Stimulated activated memory B cell treated with anti-CD40 and anti-IgM and Interleukin-4, amounts not matched to agents 10 μg/mL and 1 μg/mL and 100 μg/mL, for 72 hours (primary cell): ENCODE measurements around the gene ZNF654.
A peak's percentile ranks its signal among the peaks of the same experiment; 100 is the strongest.
"Not testable (repeated sequence)": the region's sequence is repeated elsewhere in the genome, so short reads cannot be mapped to it uniquely, and the experiment has no call there.

ENCODE experiments used
- ATAC-seq: fragments of 150-1000 bp; cut with Tn5 transposase; 2 replicates; pipeline ENCODE4 v1.10.0; 2021
- H3K27ac Mint-ChIP-seq: one replicate; pipeline ENCODE4 v1.8.0; 2022; ENCODE audit warnings: mild to moderate bottlenecking, mixed read lengths
- H3K27me3 Mint-ChIP-seq: one replicate; pipeline ENCODE4 v1.8.0; 2022; ENCODE audit warnings: mixed read lengths
- H3K36me3 Mint-ChIP-seq: one replicate; pipeline ENCODE4 v1.8.0; 2022; ENCODE audit warnings: mixed read lengths
- H3K4me1 Mint-ChIP-seq: one replicate; pipeline ENCODE4 v1.8.0; 2022; ENCODE audit warnings: mixed read lengths
- H3K4me3 Mint-ChIP-seq: one replicate; pipeline ENCODE4 v1.8.0; 2022; ENCODE audit warnings: mild to moderate bottlenecking, moderate library complexity, mixed read lengths
- H3K9me3 Mint-ChIP-seq: one replicate; pipeline ENCODE4 v1.8.0; 2022; ENCODE audit warnings: mixed read lengths

ZNF654 gene

GRCh38 chr3:88093266-88093665, 34.2 kb downstream of the ZNF654 start:
- no peak overlapping the region for H3K27ac Mint-ChIP-seq
- no peak for ATAC-seq
- peaks cover 74% of the 10 kb centered on the region for H3K36me3 Mint-ChIP-seq
- no peak overlapping the region for H3K4me3 Mint-ChIP-seq
- peaks cover 4% of the 10 kb centered on the region for H3K9me3 Mint-ChIP-seq
- H3K4me1 Mint-ChIP-seq, result peaks cover 8% of the 10 kb centered on the region
- H3K27me3 Mint-ChIP-seq, result no peaks in the 10 kb centered on the region

DNA sequence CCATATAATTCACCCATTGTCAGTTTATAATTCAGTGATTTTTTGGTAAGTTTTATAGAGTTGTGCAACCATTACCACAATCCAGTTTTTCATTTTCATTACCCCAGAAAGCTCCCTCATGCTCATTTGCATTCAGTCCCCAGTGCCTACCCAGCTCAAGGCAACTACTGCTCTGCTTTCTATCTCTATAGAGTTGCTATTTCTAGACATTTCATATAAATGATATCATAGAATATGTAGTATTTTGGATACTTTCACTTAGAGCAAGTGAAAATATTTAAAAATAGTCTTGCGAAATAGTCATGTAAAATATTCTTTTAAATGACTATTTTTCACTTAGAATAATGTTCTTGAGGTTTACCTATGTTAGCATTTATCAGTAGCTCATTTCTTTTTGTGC, 42.1 kb downstream of the ZNF654 start:
- H3K9me3 Mint-ChIP-seq, result no peaks in the 10 kb centered on the region
- no peak overlapping the region for H3K4me3 Mint-ChIP-seq
- H3K36me3 Mint-ChIP-seq, result peaks cover 63% of the 10 kb centered on the region
- no peaks in the 10 kb centered on the region for H3K4me1 Mint-ChIP-seq
- no peak overlapping the region for H3K27ac Mint-ChIP-seq
- no peak for ATAC-seq
- H3K27me3 Mint-ChIP-seq, result no peaks in the 10 kb centered on the region

GRCh38 chr3:88105325-88105724, 46.3 kb downstream of the ZNF654 start:
- peak overlapping the region; percentile 49 for H3K27ac Mint-ChIP-seq
- H3K9me3 Mint-ChIP-seq, result no peaks in the 10 kb centered on the region
- H3K36me3 Mint-ChIP-seq, result peaks cover 32% of the 10 kb centered on the region
- ATAC-seq, result no peak
- H3K27me3 Mint-ChIP-seq, result no peaks in the 10 kb centered on the region
- no peaks in the 10 kb centered on the region for H3K4me1 Mint-ChIP-seq
- no peak overlapping the region for H3K4me3 Mint-ChIP-seq

GRCh38 chr3:88112289-88112688, 53.2 kb downstream of the ZNF654 start:
- Mint-ChIP-seq H3K27ac (no peak overlapping the region), H3K36me3 (peaks cover 25% of the 10 kb centered on the region)

GRCh38 chr3:88113311-88114162, 54.5 kb downstream of the ZNF654 start:
- peak; percentile 64 for ATAC-seq
- Mint-ChIP-seq H3K27me3 (no peaks in the 10 kb centered on the region), H3K4me1 (no peaks in the 10 kb centered on the region), H3K9me3 (no peaks in the 10 kb centered on the region), H3K4me3 (no peak overlapping the region), H3K27ac (no peak overlapping the region), H3K36me3 (peaks cover 38% of the 10 kb centered on the region)

More at GRCh38 chr3:88112289-88112688, 53.2 kb downstream of the ZNF654 start:
- ATAC-seq, result no peak
- Mint-ChIP-seq H3K4me3 (no peak overlapping the region), H3K4me1 (no peaks in the 10 kb centered on the region), H3K27me3 (no peaks in the 10 kb centered on the region), H3K9me3 (no peaks in the 10 kb centered on the region)

- no peak for ATAC-seq
- Mint-ChIP-seq H3K9me3 (no peaks in the 10 kb centered on the region), H3K27me3 (no peaks in the 10 kb centered on the region)
These were observed 56.0 kb downstream of the ZNF654 start for GRCh38 chr3:88114878-88115549.

GRCh38 chr3:88117683-88118082, 58.6 kb downstream of the ZNF654 start:
- H3K9me3 Mint-ChIP-seq, result no peaks in the 10 kb centered on the region
- no peaks in the 10 kb centered on the region for H3K27me3 Mint-ChIP-seq
- ATAC-seq, result no peak
- peaks cover 47% of the 10 kb centered on the region for H3K36me3 Mint-ChIP-seq
- no peak overlapping the region for H3K27ac Mint-ChIP-seq
- no peaks in the 10 kb centered on the region for H3K4me1 Mint-ChIP-seq
- no peak overlapping the region for H3K4me3 Mint-ChIP-seq

More at GRCh38 chr3:88114878-88115549, 56.0 kb downstream of the ZNF654 start:
- no peak overlapping the region for H3K4me3 Mint-ChIP-seq
- peaks cover 38% of the 10 kb centered on the region for H3K36me3 Mint-ChIP-seq
- no peak overlapping the region for H3K27ac Mint-ChIP-seq
- H3K4me1 Mint-ChIP-seq, result no peaks in the 10 kb centered on the region

GRCh38 chr3:88118603-88119002, 59.5 kb downstream of the ZNF654 start:
- not testable (repeated sequence) for H3K4me1 Mint-ChIP-seq, H3K27ac Mint-ChIP-seq, ATAC-seq, H3K27me3 Mint-ChIP-seq, H3K4me3 Mint-ChIP-seq, H3K9me3 Mint-ChIP-seq
- peaks cover 47% of the 10 kb centered on the region for H3K36me3 Mint-ChIP-seq

DNA sequence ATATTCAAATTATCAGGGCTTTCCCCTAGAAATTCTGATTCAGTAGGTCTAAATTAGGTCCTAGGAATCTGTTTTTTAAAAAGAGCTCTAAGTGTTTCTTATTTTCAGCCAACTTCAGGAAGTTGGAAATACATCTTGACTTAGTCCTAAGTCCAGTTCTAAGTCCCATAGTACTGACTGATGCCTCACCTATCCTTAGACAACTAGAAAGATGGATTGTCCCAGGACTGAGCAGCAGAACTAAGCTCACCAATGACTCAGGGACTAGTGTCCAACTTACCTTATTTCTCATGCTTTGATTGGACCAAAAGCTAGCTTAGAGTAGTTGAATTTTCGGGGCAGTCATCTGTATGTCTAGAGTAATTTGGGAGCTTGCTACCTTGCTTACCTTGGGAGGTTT, 64.5 kb downstream of the ZNF654 start:
- Mint-ChIP-seq H3K27ac (no peak overlapping the region), H3K9me3 (no peaks in the 10 kb centered on the region), H3K36me3 (peaks cover 16% of the 10 kb centered on the region), H3K4me3 (no peak overlapping the region), H3K4me1 (peaks cover 6% of the 10 kb centered on the region), H3K27me3 (no peaks in the 10 kb centered on the region)
- ATAC-seq, result no peak

DNA sequence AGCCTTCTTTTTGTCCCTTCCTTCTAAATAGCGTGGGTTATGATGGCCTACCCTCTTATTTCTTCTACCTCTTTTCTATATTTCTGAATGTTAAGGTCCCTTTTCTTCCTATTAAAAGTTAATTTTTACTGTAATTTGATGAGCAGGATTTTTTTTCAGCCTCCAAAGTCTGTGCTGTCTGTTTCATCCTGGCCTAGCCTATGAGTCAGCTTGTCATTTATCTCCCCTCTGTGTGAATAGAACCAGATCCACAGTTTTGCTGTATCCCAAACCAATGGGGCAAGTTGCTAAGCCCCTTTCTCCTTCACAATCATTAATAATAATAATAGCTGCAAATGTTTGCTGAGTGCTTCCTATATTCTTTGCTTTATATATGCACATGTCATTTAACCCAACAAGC, 72.6 kb downstream of the ZNF654 start:
- H3K4me1 Mint-ChIP-seq, result peaks cover 6% of the 10 kb centered on the region
- no peak for ATAC-seq
- H3K9me3 Mint-ChIP-seq, result no peaks in the 10 kb centered on the region
- H3K27ac Mint-ChIP-seq, result no peak overlapping the region
- H3K27me3 Mint-ChIP-seq, result no peaks in the 10 kb centered on the region
- no peak overlapping the region for H3K4me3 Mint-ChIP-seq
- peaks cover 33% of the 10 kb centered on the region for H3K36me3 Mint-ChIP-seq

DNA sequence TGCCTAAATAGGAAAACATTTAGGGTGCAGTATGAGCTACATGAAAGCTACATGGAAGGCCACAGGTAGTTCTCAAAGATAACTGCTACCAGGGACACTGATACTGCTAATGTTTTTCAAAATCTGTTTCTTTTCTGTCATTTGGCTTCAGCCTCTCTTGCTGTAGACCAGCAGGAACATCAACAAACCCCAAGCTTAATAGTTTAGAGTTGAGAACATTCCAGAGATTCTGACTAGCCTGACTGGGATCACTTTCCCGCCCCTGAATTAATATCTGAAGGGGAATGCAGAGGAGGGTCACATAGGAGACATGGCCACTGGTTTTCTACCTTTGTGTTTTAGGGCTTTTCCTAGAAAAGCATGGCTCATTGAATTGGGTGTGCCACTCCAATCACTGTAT, 73.8 kb downstream of the ZNF654 start:
- Mint-ChIP-seq H3K36me3 (peaks cover 28% of the 10 kb centered on the region), H3K27ac (no peak overlapping the region)

GRCh38 chr3:88133711-88134263, 74.7 kb downstream of the ZNF654 start:
- Mint-ChIP-seq H3K4me3 (no peak overlapping the region), H3K27me3 (no peaks in the 10 kb centered on the region), H3K27ac (no peak overlapping the region), H3K4me1 (no peaks in the 10 kb centered on the region), H3K9me3 (no peaks in the 10 kb centered on the region), H3K36me3 (peaks cover 30% of the 10 kb centered on the region)
- no peak for ATAC-seq

More for the DNA sequence above, 73.8 kb downstream of the ZNF654 start:
- ATAC-seq, result no peak
- no peaks in the 10 kb centered on the region for H3K4me1 Mint-ChIP-seq
- H3K4me3 Mint-ChIP-seq, result no peak overlapping the region
- no peaks in the 10 kb centered on the region for H3K9me3 Mint-ChIP-seq
- no peaks in the 10 kb centered on the region for H3K27me3 Mint-ChIP-seq

DNA sequence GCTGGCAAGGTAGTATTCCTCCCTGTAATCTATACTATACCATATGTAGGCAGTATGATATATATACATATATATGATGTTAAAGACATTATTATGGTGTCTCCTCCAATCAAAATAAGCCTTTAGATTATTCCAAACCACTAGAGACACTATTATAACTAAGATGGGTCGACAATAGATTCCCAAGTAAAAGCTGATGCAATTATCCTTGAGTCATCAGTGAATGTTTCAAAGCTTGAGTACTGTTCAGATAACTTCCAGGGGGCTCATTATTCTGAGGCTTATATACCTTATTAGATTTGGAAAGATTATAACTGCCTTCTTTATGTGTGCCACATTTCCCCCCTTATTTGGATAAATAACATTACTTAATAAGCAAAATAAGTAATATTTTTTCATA, 78.8 kb downstream of the ZNF654 start:
- H3K27me3 Mint-ChIP-seq, result no peaks in the 10 kb centered on the region
- H3K27ac Mint-ChIP-seq, result no peak overlapping the region
- H3K4me1 Mint-ChIP-seq, result peaks cover 6% of the 10 kb centered on the region
- H3K4me3 Mint-ChIP-seq, result no peak overlapping the region
- H3K36me3 Mint-ChIP-seq, result peaks cover 36% of the 10 kb centered on the region
- no peak for ATAC-seq
- no peaks in the 10 kb centered on the region for H3K9me3 Mint-ChIP-seq

GRCh38 chr3:88141458-88142083, 82.5 kb downstream of the ZNF654 start:
- no peak overlapping the region for H3K27ac Mint-ChIP-seq
- H3K27me3 Mint-ChIP-seq, result no peaks in the 10 kb centered on the region
- no peaks in the 10 kb centered on the region for H3K9me3 Mint-ChIP-seq
- no peak for ATAC-seq
- H3K4me1 Mint-ChIP-seq, result peaks cover 7% of the 10 kb centered on the region
- H3K4me3 Mint-ChIP-seq, result no peak overlapping the region
- H3K36me3 Mint-ChIP-seq, result peaks cover 21% of the 10 kb centered on the region

DNA sequence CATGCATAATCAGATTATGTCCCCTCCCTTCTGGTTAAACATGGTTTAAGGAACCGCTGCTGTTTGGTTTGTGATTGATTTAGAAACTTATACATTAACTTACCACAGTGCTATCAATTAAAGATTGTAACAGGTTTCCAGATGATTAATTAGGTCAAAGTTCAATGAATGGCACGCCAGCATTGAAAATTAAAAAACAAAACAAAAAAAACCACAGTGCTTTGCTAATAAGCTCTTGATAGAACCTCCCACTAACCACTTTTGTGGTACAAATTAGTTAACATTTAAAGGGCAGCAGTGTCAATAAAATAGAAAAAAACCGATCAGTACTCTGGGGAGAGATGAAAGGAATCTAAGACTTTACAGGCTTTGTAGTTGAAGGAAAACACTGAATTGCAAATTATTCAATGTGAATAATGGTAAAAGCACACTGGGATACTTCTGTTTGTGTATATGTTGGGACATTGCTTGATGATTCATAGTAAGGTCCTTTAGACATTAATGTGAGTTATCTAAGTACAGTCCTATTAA, 83.1 kb downstream of the ZNF654 start:
- Mint-ChIP-seq H3K4me1 (peaks cover 13% of the 10 kb centered on the region), H3K27ac (peak overlapping the region; percentile 19), H3K27me3 (no peaks in the 10 kb centered on the region), H3K4me3 (no peak overlapping the region), H3K9me3 (no peaks in the 10 kb centered on the region), H3K36me3 (peaks cover 18% of the 10 kb centered on the region)
- no peak for ATAC-seq
